ENCODE results near the gene FTSJ1. TPM values are rescaled to one million over a fixed set of nuclear protein-coding genes. Genes with fewer than 3 reads are reported as not detected.
"Not testable (repeated sequence)": the region's sequence is repeated elsewhere in the genome, so short reads cannot be mapped to it uniquely, and the experiment has no call there.

Gene FTSJ1
- polyA plus RNA-seq, 2 donors, result 31.1 to 36.3 TPM

DNA sequence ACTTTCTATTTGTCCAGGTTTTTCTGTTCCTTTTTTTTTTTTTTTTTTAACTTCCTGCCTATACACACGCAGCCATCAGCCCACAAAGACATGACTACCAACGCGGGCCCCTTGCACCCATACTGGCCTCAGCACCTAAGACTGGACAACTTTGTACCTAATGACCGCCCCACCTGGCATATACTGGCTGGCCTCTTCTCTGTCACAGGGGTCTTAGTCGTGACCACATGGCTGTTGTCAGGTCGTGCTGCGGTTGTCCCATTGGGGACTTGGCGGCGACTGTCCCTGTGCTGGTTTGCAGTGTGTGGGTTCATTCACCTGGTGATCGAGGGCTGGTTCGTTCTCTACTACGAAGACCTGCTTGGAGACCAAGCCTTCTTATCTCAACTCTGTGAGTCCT lies 47.7 kb downstream of the FTSJ1 start:
- 83 to 92% methylated on average over 12 of the region's 12 CpGs for WGBS, 2 donors
- Histone ChIP-seq H3K27me3 (ENCODE audit: control insufficient read depth in 1 of 2, insufficient read depth in 2 of 2, low read length in 2 of 2) (no peaks in the 10 kb centered on the region), H3K27ac (ENCODE audit: low read depth in 2 of 2, low read length in 1 of 2) (no peak overlapping the region), H3K4me1 (ENCODE audit: control insufficient read depth in 2 of 2, insufficient read depth in 2 of 2, low read length in 1 of 2) (no peaks in the 10 kb centered on the region), H3K4me3 (ENCODE audit: low read depth in 1 of 2, low read length in 2 of 2) (no peak overlapping the region), H3K36me3 (ENCODE audit: control insufficient read depth in 2 of 2, insufficient read depth in 2 of 2, low read length in 1 of 2) (peaks cover 0 to 13% of the 10 kb centered on the region in 2 donors), H3K9me3 (ENCODE audit: control insufficient read depth in 2 of 2, insufficient read depth in 1 of 2, low read depth in 1 of 2, low read length in 1 of 2) (peaks cover 0 to 5% of the 10 kb centered on the region in 2 donors)

DNA sequence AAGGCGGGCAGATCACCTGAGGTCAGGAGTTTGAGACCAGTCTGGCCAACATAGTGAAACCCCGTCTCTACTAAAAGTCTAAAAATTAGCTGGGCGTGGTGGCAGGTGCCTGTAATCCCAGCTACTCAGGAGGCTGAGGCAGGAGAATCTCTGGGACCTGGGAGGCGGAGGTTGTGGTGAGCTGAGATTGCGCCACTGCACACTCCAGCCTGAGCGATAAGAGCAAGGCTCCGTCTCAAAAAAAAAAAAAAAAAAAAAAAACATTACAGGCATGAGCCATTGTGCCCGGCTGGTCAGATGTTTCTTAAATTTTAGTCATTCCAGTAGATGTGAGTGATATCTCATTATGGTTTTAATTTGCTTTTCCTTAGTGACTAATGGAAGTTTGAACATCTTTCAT lies 49.9 kb downstream of the FTSJ1 start:
- 84 to 88% methylated on average over 7 to 8 of the region's 8 CpGs for WGBS, 2 donors
- not testable (repeated sequence) for H3K9me3 ChIP-seq (ENCODE audit: control insufficient read depth in 2 of 2, insufficient read depth in 1 of 2, low read depth in 1 of 2, low read length in 1 of 2)

DNA sequence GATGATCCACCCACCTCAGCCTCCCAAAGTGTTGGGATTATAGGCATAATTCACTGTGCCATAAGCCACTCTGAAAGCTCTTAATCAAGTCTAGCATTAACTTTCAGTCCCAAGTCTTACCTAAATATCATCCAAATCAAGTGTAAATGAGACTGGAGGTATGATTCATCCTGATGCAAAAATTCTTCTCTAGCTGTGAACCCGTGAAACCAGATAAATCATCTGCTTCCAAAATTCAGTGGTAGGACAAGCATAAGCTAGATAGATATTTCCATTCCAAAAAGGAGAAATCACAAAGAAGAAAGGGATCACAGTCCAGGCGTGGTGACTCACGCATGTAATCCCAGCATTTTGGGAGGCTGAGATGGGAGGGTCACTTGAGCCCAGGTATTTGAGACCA lies 54.7 kb downstream of the FTSJ1 start:
- Histone ChIP-seq H3K4me1 (ENCODE audit: control insufficient read depth in 2 of 2, insufficient read depth in 2 of 2, low read length in 1 of 2) (no peaks in the 10 kb centered on the region), H3K4me3 (ENCODE audit: low read depth in 1 of 2, low read length in 2 of 2) (no peak overlapping the region), H3K27me3 (ENCODE audit: control insufficient read depth in 1 of 2, insufficient read depth in 2 of 2, low read length in 2 of 2) (no peaks in the 10 kb centered on the region), H3K9me3 (ENCODE audit: control insufficient read depth in 2 of 2, insufficient read depth in 1 of 2, low read depth in 1 of 2, low read length in 1 of 2) (peaks cover 0 to 4% of the 10 kb centered on the region in 2 donors), H3K36me3 (ENCODE audit: control insufficient read depth in 2 of 2, insufficient read depth in 2 of 2, low read length in 1 of 2) (peaks cover 0 to 10% of the 10 kb centered on the region in 2 donors), H3K27ac (ENCODE audit: low read depth in 2 of 2, low read length in 1 of 2) (peak overlapping the region; percentile 89 to 93)
- 58 to 63% methylated on average over 3 of the region's 3 CpGs for WGBS, 2 donors

More for the DNA sequence above, 49.9 kb downstream of the FTSJ1 start:
- not testable (repeated sequence) for H3K4me1 ChIP-seq (ENCODE audit: control insufficient read depth in 2 of 2, insufficient read depth in 2 of 2, low read length in 1 of 2); H3K4me3 ChIP-seq (ENCODE audit: low read depth in 1 of 2, low read length in 2 of 2); H3K27me3 ChIP-seq (ENCODE audit: control insufficient read depth in 1 of 2, insufficient read depth in 2 of 2, low read length in 2 of 2); H3K27ac ChIP-seq (ENCODE audit: low read depth in 2 of 2, low read length in 1 of 2)
- H3K36me3 ChIP-seq (ENCODE audit: control insufficient read depth in 2 of 2, insufficient read depth in 2 of 2, low read length in 1 of 2), result peaks cover 0 to 13% of the 10 kb centered on the region in 2 donors

DNA sequence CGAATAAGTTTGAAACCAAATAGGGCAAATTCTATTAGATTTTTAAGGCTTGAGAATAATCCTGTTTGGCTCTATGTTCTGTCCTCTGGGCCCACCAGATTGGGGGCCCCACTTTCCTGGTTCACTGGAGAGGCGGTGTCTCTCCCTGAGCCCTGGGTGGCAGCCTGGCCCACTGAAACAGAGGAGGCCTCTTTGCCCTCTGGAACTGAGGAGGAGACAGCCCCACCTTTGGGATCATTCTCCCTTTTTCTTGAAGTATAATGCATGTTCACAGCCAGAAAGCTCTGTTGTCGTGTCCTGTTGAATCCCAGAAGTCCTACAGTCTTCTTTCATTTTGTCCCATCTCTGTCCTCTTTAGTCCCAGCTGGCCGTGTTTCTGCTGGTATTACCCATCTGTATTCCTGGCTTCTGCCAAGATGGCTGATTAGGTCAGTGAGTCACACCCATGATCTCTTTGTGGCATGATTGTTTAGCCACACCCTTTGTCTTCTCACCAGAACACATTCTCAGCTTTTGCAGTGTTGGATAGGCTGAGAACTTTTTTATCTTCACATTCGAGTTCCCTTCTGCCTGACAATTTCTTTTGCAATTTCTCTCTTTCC lies 55.5 kb downstream of the FTSJ1 start:
- peak overlapping the region; percentile 89 to 93 for H3K27ac ChIP-seq (ENCODE audit: low read depth in 2 of 2, low read length in 1 of 2)
- H3K4me1 ChIP-seq (ENCODE audit: control insufficient read depth in 2 of 2, insufficient read depth in 2 of 2, low read length in 1 of 2), result no peaks in the 10 kb centered on the region
- no peaks in the 10 kb centered on the region for H3K27me3 ChIP-seq (ENCODE audit: control insufficient read depth in 1 of 2, insufficient read depth in 2 of 2, low read length in 2 of 2)
- H3K9me3 ChIP-seq (ENCODE audit: control insufficient read depth in 2 of 2, insufficient read depth in 1 of 2, low read depth in 1 of 2, low read length in 1 of 2), result peaks cover 0 to 4% of the 10 kb centered on the region in 2 donors
- H3K4me3 ChIP-seq (ENCODE audit: low read depth in 1 of 2, low read length in 2 of 2), result no peak overlapping the region
- 50 to 57% methylated on average over 5 of the region's 5 CpGs for WGBS, 2 donors
- peaks cover 0 to 10% of the 10 kb centered on the region in 2 donors for H3K36me3 ChIP-seq (ENCODE audit: control insufficient read depth in 2 of 2, insufficient read depth in 2 of 2, low read length in 1 of 2)

DNA sequence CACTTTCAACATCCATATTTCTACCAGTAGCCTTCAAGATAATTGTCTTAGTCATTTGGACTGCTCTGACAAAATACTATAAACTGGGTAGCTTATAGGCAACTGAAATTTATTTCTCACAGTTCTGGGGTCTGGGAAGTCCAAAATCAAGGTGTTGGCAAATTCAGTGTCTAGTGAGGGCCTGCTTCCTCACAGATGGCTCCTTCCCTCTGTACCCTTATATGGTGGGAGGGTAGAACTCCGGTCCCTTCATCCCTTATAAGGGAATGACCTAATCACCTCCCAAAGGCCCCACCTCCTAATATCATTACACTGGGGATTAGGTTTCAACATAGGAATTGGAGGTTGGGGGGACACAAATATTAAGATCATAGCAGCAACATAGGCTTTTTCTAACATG lies 56.2 kb downstream of the FTSJ1 start:
- H3K36me3 ChIP-seq (ENCODE audit: control insufficient read depth in 2 of 2, insufficient read depth in 2 of 2, low read length in 1 of 2), result peaks cover 0 to 8% of the 10 kb centered on the region in 2 donors
- H3K9me3 ChIP-seq (ENCODE audit: control insufficient read depth in 2 of 2, insufficient read depth in 1 of 2, low read depth in 1 of 2, low read length in 1 of 2), result peaks cover 0 to 4% of the 10 kb centered on the region in 2 donors
- H3K4me1 ChIP-seq (ENCODE audit: control insufficient read depth in 2 of 2, insufficient read depth in 2 of 2, low read length in 1 of 2), result no peaks in the 10 kb centered on the region
- peak overlapping the region; percentile 81 to 93 for H3K27ac ChIP-seq (ENCODE audit: low read depth in 2 of 2, low read length in 1 of 2)
- H3K4me3 ChIP-seq (ENCODE audit: low read depth in 1 of 2, low read length in 2 of 2), result no peak overlapping the region
- no peaks in the 10 kb centered on the region for H3K27me3 ChIP-seq (ENCODE audit: control insufficient read depth in 1 of 2, insufficient read depth in 2 of 2, low read length in 2 of 2)
- 60 to 69% methylated on average over 1 of the region's 1 CpG for WGBS, 2 donors

DNA sequence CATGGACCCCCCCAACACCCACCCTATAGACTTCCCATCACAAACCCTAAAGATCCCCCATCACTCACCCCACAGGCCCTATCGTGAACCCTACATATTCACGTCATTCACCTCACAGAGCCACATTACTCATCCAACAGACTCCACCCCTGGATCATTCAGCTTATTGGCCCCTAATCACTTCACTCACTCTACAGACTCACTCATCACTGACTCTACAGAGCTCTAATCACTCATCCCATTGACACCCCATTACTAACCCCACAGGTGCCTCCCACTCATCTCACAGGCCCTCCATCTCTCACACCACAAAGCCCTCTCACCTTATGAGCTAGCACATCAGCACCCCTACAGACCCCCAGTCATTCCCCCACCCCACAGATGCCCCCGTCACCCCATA lies 57.2 kb downstream of the FTSJ1 start:
- WGBS, 2 donors, result 83 to 89% methylated on average over 3 of the region's 3 CpGs
- Histone ChIP-seq H3K36me3 (ENCODE audit: control insufficient read depth in 2 of 2, insufficient read depth in 2 of 2, low read length in 1 of 2) (peaks cover 0 to 3% of the 10 kb centered on the region in 2 donors), H3K4me3 (ENCODE audit: low read depth in 1 of 2, low read length in 2 of 2) (no peak overlapping the region), H3K27me3 (ENCODE audit: control insufficient read depth in 1 of 2, insufficient read depth in 2 of 2, low read length in 2 of 2) (no peaks in the 10 kb centered on the region), H3K27ac (ENCODE audit: low read depth in 2 of 2, low read length in 1 of 2) (peak overlapping the region in 1 of 2 donors; percentile 69), H3K4me1 (ENCODE audit: control insufficient read depth in 2 of 2, insufficient read depth in 2 of 2, low read length in 1 of 2) (no peaks in the 10 kb centered on the region), H3K9me3 (ENCODE audit: control insufficient read depth in 2 of 2, insufficient read depth in 1 of 2, low read depth in 1 of 2, low read length in 1 of 2) (peaks cover 0 to 4% of the 10 kb centered on the region in 2 donors)

Other genes starting within 250 kb of the FTSJ1 start
- not detected for gene SSX1, start 220.8 kb upstream of the FTSJ1 start, polyA plus RNA-seq
- not detected for gene SSX3, start 119.5 kb upstream of the FTSJ1 start, polyA plus RNA-seq
- gene SSX4, start 92.7 kb upstream of the FTSJ1 start, polyA plus RNA-seq, result not detected
- gene SSX4B, start 64.2 kb upstream of the FTSJ1 start, polyA plus RNA-seq, result not detected
- 10 to 100 TPM; 16.3 to 22.1 TPM for gene SLC38A5, start 5.9 kb upstream of the FTSJ1 start, polyA plus RNA-seq
- gene PORCN, start 32.8 kb downstream of the FTSJ1 start, polyA plus RNA-seq, result 10 to 100 TPM; 15.6 to 16.8 TPM
- 100 to 1,000 TPM; 151 to 179 TPM for gene EBP, start 45.6 kb downstream of the FTSJ1 start, polyA plus RNA-seq
- 1 to 10 TPM; 5.1 to 6.9 TPM for gene TBC1D25, start 63.5 kb downstream of the FTSJ1 start, polyA plus RNA-seq
- gene RBM3, start 98.3 kb downstream of the FTSJ1 start, polyA plus RNA-seq, result 100 to 1,000 TPM; 134 to 205 TPM
- gene WDR13, start 121.3 kb downstream of the FTSJ1 start, polyA plus RNA-seq, result 10 to 100 TPM; 90.1 to 96.8 TPM
- 1 to 10 TPM; 1.7 to 1.8 TPM for gene WAS, start 207.6 kb downstream of the FTSJ1 start, polyA plus RNA-seq
- gene SUV39H1, start 220.5 kb downstream of the FTSJ1 start, polyA plus RNA-seq, result 1 to 10 TPM; 5.6 to 5.8 TPM

Data from esophagus (tissue), 2 donors.